ENCODE measurements around the gene CDC42BPG.

CDC42BPG gene, protein sequence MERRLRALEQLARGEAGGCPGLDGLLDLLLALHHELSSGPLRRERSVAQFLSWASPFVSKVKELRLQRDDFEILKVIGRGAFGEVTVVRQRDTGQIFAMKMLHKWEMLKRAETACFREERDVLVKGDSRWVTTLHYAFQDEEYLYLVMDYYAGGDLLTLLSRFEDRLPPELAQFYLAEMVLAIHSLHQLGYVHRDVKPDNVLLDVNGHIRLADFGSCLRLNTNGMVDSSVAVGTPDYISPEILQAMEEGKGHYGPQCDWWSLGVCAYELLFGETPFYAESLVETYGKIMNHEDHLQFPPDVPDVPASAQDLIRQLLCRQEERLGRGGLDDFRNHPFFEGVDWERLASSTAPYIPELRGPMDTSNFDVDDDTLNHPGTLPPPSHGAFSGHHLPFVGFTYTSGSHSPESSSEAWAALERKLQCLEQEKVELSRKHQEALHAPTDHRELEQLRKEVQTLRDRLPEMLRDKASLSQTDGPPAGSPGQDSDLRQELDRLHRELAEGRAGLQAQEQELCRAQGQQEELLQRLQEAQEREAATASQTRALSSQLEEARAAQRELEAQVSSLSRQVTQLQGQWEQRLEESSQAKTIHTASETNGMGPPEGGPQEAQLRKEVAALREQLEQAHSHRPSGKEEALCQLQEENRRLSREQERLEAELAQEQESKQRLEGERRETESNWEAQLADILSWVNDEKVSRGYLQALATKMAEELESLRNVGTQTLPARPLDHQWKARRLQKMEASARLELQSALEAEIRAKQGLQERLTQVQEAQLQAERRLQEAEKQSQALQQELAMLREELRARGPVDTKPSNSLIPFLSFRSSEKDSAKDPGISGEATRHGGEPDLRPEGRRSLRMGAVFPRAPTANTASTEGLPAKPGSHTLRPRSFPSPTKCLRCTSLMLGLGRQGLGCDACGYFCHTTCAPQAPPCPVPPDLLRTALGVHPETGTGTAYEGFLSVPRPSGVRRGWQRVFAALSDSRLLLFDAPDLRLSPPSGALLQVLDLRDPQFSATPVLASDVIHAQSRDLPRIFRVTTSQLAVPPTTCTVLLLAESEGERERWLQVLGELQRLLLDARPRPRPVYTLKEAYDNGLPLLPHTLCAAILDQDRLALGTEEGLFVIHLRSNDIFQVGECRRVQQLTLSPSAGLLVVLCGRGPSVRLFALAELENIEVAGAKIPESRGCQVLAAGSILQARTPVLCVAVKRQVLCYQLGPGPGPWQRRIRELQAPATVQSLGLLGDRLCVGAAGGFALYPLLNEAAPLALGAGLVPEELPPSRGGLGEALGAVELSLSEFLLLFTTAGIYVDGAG (N-terminal part only)

DNA sequence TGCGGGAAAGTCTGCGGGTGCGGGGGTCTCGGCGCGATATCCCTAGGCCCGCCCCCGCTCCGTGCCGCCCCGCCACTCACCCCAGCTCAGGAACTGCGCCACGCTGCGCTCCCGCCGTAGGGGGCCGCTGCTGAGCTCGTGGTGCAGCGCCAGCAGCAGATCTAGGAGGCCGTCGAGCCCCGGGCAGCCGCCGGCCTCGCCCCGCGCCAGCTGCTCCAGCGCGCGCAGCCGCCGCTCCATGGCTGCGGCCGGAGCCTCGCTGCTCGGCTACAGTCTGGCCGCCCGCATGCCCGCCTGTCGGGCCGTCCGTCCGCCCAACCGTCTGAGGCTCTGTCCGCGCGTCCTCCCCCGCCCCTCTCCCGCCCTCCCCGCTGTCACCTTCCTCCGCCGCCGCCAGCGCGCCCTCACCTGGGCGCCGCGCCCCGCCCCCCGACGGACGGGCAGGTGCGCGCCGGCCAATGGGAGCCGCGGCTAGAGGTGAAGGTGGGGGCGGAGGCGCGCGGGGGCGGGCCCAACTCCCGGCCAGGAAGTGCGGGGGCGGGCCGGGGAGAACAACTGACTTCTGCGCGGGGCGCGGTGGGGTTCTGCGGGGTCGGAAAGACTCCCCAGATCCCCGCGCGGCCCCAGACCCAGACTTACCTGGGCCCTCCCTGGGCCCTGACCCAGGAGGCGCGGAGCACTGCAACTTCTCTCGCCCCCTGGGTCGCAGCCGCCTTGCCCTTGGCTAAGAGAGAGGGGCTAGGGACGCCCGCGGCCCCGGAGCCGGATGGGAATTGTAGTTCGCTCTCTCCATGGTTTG lies at the start of gene CDC42BPG:
Gene CDC42BPG, minus strand, starts transcription at position 324 of the 799 bp plus-strand sequence. Its CDS starts 84 bp downstream, at position 240.
- peak; percentile 69 for DNase-seq

DNA sequence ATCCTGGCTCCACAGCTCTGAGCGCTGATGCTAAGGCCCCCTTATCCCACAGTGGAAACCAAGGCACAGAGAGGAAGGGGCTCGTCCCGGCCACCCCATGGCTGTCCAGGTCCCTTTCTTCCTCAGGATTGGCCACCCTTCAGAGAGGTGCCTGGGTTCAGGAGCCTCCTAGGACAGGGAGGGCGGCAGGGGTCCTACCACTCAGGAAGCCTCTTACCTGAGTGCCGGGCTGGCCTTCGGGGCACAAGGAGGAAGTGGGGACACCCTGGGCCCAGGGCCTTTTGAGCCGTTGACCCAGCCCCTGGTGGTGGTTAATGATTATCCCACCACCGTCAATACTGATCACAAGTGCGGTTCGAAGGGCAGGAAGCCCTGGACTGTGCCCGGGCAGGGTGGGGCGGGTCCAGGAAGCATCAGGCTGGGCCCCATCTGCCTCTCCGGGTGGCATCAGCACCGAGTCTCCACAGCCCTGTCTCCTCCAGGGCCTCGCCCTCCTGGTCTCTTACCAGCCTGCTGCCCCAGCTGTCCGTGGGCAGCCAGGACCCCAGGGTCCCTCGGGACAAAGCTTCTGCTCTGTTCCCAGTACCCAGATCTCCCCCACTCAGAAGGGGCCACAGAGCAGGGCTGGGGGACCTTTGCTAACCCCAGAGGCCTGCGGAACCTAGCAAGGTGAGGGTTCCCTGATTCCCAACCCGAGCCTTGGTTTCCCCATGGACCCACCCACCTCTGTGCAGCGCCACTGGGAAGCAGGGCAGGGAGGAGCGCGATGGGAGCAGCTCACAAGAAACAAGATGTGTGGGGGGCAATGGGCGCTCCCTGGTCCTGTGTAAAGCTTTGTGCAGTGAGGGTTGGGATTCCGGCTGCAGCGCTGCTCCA lies 49.0 kb upstream of the CDC42BPG start:
- no peak for DNase-seq

DNA sequence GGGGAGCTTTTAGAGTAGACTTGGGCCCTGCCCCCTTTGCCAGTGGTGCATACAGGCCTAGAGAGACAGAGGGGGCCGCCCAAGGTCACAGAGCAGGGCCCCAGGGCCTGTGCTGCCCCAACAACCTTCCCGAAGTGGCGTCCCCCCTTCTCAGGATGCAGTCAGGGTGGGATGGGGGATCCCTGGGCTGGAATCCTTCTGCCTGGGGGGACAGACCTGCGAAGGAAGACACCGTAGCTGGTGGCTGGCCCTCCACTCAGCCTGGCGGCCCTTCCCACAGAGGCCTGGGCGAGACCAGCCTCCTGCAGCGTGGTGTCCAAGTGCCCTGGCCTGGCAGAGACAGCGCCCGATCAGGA lies 48.4 kb upstream of the CDC42BPG start:
- no peak for DNase-seq

DNA sequence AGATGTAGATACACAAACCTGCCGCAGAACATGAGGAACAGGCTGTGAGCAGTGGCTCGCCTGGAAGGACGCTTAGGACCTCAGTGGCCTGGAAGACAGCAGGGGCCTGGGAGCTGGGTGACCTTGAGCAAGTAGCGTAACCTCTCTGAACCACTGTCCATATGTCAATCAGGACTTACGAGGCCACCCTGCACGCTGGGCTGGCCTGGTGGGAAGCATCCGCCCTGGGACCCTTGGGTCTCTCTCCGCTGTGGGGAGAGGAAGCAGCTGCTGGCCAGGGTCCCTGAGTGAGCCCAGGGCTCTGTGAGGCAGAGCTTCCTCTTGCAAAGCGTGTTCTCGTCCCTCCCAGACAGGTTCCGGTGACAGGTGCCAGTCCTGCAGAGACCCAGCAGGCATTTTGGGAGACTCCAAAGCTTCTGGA lies 48.0 kb upstream of the CDC42BPG start:
- no peak for DNase-seq

DNA sequence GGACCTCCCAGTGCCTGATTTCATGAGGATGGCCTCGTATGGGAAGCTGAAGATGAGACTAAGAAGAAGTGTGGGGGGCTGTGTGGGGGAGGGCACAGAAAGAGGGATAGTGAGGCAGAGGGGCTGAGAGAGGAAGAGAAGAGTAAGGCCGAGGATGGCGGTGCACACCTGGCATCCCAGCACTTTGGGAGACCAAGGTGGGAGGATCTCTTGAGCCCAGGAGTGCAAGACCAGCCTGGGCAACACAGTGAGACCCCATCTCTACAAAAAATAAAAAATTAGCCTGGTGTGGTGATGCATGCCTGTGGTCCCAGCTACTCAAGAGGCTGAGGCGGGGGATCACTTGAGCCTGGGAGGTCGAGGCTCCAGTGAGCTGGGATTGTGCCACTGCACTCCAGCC lies 47.4 kb upstream of the CDC42BPG start:
- DNase-seq: no peak

DNA sequence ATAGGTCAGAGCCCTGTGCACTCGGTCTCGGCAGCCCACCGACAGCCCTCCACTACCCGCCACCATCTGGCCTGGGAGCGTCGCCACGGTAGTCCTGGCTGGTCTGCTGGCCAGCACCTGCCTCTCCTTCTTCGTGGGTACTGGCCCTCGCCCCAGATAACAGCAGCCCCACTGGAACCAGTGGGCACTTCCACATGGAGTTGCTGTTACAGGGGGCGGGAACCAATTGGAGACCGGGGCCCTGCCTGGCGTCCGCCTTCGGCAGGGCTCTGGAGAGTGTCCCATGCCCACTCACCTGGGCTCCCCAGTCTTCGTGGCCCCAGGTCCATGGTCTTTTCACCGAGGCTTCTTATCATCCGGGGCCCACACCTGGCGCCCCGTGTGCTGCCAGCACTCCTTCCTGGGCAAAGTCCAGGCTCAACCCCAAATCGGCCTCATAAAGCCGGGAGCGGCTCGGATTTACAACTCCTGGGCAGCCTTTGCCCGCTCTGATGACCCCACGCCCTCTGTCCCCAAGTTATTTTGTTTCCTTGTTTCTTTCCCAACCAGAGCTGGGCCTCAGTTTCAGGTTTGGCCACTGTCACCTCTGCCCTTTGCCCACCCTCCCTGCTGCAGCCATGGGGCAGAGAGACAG lies 46.9 kb upstream of the CDC42BPG start:
- DNase-seq: no peak

DNA sequence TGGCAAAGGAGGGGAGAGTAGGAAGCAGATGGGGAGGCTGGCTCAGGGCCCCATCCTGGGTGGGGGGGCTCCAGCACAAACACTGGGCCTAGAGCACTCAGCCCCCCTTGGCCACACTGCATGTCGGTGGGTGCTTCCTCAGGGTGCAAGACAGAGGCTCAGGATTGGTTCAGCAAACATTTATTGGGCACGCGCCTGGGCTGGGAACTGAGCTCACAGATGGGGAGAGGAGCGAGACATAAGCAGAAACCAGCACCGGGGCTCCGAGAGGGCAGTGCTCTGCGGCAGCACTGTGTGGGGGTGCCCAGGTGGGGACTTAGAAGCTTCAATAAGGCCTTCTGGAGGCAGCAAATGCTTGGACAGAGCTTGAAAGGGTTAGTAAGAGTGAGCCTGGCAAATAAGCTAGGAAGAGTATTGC lies 46.1 kb upstream of the CDC42BPG start:
- no peak for DNase-seq

DNA sequence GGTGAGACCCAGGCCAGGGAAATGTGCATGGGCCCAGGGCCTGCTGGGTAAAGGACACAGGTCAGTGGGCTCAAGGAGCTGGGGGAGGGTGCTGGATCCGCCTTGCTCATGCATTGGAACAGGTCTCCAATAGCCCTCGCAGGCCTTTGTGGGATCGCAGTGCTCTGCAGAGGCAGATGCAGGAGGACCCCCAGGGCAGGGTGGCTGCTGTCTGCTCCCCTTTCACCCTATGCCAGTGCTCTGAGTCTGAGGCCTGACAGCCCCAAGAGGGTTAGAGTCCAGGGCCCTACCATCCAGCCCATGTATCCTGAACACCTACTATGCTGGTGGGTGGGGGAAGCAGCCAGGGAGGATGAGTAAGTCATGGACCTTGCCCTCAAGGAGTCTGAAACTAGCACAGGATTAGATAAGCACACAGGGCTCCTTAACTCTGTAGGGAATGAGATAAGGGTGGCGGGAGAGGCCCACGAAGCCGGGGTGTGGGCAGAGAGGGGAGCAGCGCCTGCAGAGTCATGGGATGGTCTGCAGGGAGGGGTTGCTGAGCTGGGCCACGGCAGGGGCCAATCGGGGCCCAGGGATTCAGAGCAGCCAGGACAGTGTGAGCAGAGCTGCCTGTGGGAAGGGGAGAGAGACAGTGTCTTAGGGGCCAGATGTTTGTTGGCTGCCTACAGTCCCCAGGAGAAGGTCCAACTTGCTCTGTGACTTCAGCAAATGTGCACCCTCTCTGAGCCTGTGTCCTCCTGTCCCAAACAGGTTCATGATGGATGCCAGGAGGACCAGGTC lies 44.5 kb upstream of the CDC42BPG start:
- no peak for DNase-seq

DNA sequence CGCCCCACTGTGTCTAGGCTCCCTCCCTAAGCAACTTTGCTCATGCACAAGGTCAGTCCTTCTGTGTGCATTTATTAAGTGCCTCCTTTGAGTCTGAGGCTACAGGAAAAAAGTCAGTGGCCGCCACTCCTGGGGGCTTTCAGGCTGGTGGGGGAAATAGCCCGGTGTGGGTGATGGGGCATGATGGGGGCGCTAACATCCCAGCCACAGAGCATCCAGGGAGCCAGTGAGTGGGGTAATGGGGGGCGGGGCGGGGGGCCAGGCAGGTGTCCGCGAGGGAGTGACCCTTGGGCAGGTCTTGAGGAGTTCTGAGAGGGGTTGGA lies 43.9 kb upstream of the CDC42BPG start:
- no peak for DNase-seq

DNA sequence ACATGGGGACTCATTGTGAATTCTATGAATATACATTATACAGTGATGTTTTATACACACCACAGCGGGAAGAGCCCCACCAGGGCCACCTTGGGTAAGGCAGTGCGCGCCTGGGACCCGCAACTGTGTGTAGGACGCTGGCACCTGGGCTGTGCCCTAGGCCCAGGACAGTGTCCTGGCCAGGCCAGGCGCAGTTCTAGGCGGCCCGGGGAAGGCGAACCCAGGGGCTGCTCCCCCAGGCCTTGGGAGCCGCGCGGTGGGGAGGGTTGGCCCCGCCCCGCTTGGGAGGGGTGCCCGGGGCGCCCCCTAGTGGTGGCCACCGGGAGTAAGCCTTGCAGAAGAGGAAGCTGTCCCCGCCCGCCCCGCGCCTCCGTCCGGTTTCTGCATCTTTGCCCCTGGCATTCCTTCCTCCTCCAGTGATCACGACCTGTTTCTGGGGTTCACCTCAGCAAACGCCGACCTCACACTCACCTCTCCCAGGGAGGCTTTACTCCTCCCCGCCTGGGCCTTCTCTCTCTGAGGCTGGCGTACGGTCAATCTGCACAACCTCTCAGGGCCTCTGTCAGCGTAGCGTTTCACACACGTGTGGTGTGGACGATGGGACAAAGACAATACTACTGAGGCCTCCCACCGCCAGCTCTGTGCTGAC lies 43.4 kb upstream of the CDC42BPG start:
- DNase-seq: peak; percentile 83

DNA sequence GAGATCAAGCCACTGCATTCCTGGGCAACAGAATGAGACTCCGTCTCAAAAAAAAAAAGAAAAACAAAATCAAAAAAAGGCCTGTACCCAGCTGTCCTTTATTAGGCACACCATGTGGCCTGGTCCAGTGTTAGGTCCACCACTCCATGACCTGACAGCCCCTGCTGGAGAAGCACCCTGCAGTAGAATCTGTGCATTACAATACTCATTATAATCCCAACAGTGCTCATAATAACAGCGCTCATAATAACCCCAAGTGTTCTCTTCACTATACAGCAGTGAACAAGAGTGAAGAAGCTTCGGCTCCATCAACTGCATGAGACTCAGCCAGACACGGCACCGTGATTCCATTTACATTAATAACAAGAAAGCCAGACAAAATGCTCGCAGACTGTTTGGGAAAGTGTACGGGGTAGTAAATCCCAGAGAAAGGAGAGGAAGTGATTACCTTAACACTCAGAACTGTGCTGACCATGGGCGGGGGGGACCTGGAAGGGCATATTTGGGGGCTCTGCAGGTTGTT lies 42.8 kb upstream of the CDC42BPG start:
- no peak for DNase-seq

DNA sequence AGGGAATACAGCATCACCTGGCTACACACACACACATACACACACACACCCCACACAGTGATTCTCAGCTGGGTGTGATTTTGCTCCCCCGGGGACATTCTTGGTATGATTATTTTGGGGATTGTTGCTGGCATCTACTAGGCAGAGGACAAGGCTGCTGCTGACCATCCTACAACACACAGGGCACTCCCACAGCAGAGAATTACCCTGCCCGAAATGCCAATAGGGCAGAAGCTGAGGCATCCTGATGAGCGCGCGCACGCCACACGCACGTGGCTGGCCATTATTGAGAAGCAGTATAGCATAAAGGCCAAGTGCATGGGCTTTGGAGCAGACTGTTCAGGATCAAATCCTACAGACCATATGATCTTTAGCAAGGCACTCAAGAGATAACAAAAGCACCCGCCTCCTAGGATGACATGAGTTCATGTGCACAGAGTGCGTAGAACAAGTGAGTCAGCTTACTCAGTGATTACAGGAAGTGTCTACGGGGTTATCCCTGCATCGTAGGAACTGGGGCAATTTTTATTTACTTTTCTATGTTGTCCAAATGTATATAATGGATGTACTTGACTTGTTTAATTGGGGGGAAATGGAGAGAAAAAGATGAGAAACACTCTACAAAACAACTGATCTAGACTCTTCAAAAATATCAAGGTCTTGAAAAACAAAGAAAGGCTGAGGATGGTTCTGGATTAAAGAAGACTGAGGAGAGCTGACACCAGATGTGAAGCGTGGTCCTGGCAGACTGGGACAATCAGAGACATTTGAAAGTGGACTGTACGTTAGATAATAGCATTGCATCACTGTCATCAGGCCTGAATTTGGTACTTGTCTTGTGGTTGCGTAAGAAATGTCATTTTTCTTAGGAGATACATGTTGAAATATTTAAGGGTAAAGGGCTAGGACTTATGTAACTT lies 41.2 kb upstream of the CDC42BPG start:
- no peak for DNase-seq

DNA sequence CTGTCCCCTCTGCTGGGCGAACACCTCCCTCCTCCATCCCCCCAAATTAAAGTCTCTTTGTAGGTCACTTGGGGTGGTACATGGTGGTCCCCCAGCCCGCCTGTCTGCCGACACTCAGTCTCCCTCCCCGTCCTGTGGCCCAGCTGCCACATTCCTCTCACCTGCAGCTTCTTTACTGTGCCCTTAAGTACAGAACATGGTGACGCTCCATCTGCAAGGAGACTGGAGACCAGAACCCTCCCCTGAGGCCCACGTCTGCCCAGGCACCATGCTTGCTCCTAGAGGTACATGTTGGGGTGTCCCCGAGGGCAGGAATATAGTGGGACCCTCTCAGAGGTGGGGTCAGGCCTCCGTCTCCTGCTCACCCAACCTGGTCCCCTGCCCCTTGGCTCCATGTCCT lies 39.6 kb upstream of the CDC42BPG start:
- DNase-seq: no peak

DNA sequence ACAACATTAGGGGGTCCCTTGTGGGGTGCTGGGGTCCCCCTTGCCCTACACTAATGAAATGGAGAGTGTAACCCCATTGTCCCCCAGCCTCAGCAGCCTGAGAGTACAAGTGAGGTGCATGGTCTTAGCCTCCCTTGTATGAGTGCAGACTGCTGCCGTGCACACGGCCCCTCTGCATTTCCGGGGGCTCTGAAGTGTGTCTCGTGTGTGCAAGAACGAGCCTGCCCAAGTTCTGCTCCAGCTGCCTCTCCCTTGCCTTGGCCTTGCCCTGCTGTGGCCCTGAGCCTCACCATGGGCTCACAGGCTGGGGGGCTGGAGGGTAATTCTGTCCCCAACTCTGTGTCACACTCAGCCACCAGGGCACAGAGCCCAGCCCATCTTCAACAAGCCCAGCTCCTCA lies 39.1 kb upstream of the CDC42BPG start:
- no peak for DNase-seq

DNA sequence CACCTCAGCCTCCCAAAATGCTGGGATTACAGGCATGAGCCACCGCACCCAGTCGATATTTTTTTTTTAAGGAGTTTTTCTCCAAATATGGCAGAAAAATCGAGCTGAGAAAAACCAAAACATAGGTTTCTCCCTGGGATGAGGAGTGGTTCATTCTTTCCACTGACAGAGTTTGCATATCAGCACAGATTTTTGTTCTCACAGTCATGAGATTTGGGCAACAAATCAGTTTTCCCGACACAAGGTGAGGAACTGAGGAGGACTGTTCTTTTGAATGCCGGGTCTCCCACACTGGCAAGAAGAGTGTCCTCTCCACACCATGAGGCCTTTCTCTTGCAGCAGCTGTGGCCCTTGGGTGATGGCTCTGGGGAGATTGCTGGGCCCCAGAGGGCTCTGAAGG lies 37.8 kb upstream of the CDC42BPG start:
- DNase-seq: no peak

DNA sequence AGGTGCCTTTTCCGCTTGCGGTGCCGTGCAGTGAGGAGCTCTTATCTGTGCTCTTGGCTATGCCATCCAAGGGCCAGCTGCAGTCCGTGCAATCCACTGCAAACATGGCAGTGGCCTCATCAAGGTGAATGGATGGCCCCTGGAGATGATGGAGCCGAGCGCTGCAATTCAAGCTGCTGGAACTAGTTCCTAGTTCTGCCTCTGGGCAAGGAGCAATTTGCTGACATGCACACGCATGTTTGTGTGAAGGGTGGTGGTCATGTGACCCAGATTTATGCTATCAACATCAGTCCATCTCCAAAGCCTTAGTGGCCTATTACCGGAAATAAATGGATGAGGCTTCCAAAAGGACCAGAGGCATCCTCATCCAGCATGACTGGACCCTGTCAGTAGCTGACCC lies 37.0 kb upstream of the CDC42BPG start:
- DNase-seq: no peak

DNA sequence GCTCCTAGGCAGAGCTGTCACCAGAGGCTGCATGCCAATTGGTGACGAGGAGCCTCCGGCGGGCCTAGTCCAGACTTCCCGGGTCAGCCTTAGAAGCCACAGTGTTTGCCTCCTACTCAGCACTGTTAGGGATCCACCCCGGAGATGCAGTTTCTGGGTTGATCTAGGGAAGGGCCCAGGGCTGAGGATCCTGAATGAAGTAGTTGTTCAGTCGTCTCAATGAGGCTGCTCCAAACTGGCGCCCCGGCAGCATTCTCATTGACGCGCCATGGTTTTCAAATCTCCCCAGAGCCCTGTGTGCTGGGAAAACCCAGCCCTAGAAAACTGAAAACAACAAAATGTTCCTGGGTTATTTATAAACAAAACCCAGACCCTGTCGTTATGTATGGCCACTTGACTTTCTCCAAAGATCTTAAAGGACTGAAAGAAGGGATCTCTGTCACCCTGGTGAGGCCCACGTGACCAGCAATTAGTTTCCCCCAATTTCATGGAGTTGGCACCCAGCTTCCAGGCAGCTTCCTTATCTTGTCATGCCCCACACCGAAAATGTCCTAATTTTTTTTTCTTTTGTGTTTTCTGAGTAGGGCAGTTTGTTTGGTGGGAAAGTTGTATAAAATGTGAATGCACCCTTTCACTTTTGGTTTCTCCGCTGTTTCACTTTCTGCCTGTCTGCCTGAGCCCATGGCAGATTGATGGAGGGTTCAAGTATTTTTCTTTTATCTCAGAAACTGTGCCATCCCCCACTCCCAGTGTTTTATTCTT lies 36.0 kb upstream of the CDC42BPG start:
- DNase-seq: no peak
